Glutamatergic neuron (in vitro differentiated cells): ENCODE results near the gene NDUFS7. TPM values are rescaled to one million over a fixed set of nuclear protein-coding genes. Genes with fewer than 3 reads are reported as not detected.

Experiments used
- DNase-seq: peaks from one replicate; pipeline ENCODE4 v3.0.0; 2022
- H3K27ac Mint-ChIP-seq: one replicate; pipeline ENCODE4 v1.8.0; 2020; ENCODE audit warnings: mild to moderate bottlenecking, mixed read lengths, inconsistent platforms; ENCODE audit not compliant: unreplicated experiment
- H3K27me3 Mint-ChIP-seq: one replicate; pipeline ENCODE4 v1.8.0; 2020; ENCODE audit warnings: mild to moderate bottlenecking, moderate library complexity, mixed read lengths, inconsistent platforms; ENCODE audit not compliant: unreplicated experiment
- H3K36me3 Mint-ChIP-seq: one replicate; pipeline ENCODE4 v1.8.0; 2020; ENCODE audit warnings: mild to moderate bottlenecking, mixed read lengths, inconsistent platforms; ENCODE audit not compliant: unreplicated experiment
- H3K4me1 Mint-ChIP-seq: one replicate; pipeline ENCODE4 v1.8.0; 2020; ENCODE audit warnings: mild to moderate bottlenecking, low read depth, mixed read lengths, inconsistent platforms; ENCODE audit not compliant: unreplicated experiment
- H3K4me3 Mint-ChIP-seq: one replicate; pipeline ENCODE4 v1.8.0; 2020; ENCODE audit warnings: mild to moderate bottlenecking, mixed read lengths, inconsistent platforms; ENCODE audit not compliant: unreplicated experiment
- H3K9me3 Mint-ChIP-seq: one replicate; pipeline ENCODE4 v1.8.0; 2020; ENCODE audit warnings: mild to moderate bottlenecking, moderate library complexity, mixed read lengths, inconsistent platforms; ENCODE audit not compliant: unreplicated experiment
- CTCF ChIP-seq: fragments of 200-600 bp; sonication (generic); IDR thresholded peaks from one replicate; pipeline ENCODE4 v1.5.0; 2021; ENCODE audit not compliant: partially characterized antibody, unreplicated experiment
- long read RNA-seq: library from polyadenylated mRNA; unstranded; transcript quantifications from one replicate; pipeline ENCODE4 v2.0.0, GENCODE V29; 2020; ENCODE audit not compliant: unreplicated experiment
- total RNA-seq: library from RNA; stranded (reverse); fragmentation: NEBNext Ultra II Directional; extraction: Animal tissue kit (Norgen Biotek cat#: 25700); gene quantifications from one replicate; pipeline ENCODE4 v1.2.1, GENCODE V29; 2021; ENCODE audit not compliant: unreplicated experiment

NDUFS7 gene
- total RNA-seq, result 123 TPM
- long read RNA-seq, transcript NDUFS7-201 (8 exons, 1,039 nt), result major isoform, 137 of 160 reads
- long read RNA-seq, partial matches to known transcripts, result 10 of 160 reads
- long read RNA-seq, other reads (novel, unspliced or antisense), result 8 of 160 reads

DNA sequence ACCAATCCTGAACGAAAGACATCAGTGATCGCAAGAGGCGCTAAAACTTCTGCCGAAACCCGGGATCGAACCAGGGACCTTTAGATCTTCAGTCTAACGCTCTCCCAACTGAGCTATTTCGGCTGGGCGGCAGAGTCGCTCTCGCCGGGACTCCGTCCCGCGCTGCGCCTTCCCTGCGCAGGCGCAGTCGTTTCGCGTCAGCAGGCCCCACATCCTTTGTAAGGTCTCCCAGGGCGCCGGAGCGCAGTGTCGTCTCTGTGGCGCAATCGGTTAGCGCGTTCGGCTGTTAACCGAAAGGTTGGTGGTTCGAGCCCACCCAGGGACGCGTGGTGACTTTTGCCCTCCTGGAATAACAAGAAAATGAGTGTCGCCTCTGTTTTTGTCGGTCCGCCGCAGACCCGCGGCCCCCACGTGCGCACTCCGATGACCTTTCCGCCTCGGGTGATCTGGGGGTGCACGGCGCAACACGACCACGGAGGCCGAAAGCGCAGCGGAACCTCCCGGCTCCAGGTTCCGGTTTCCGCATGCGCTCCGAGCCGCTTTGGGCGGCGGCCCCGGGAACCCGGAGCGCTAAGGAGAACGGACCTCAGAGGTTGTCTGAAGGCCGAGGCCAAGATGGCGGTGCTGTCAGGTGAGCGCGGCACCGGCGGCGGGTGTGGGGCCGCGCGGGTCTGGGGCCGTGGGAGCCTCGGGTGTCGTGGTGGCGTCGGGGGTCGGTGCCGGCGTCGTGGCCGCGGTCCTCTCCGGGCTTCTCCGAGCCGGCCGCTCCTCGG, at the start of gene NDUFS7:
Gene NDUFS7, plus strand, starts transcription at position 596 of the 773 bp plus-strand sequence. Its CDS starts 20 bp downstream, at position 616.
- peaks cover 16% of the 10 kb centered on the region for H3K9me3 Mint-ChIP-seq
- TF ChIP-seq CTCF, result no peak
- H3K27ac Mint-ChIP-seq, result peak within 1 kb of the TSS; percentile 98
- peak within 1 kb of the TSS; percentile 91 for H3K4me3 Mint-ChIP-seq
- H3K4me1 Mint-ChIP-seq, result peaks cover 6% of the 10 kb centered on the region
- H3K36me3 Mint-ChIP-seq, result peaks cover 8% of the 10 kb centered on the region
- DNase-seq, result peak; percentile 90
- peaks cover 22% of the 10 kb centered on the region for H3K27me3 Mint-ChIP-seq

- H3K4me1 Mint-ChIP-seq, result peaks cover 2% of the 10 kb centered on the region
- no peak for DNase-seq
- H3K27ac Mint-ChIP-seq, result no peak overlapping the region
- H3K27me3 Mint-ChIP-seq, result peaks cover 2% of the 10 kb centered on the region
- no peak overlapping the region for H3K4me3 Mint-ChIP-seq
- TF ChIP-seq CTCF, result no peak
- H3K9me3 Mint-ChIP-seq, result no peaks in the 10 kb centered on the region
- H3K36me3 Mint-ChIP-seq, result no peaks in the 10 kb centered on the region
These were observed 47.5 kb upstream of the NDUFS7 start for GRCh38 chr19:1336079-1336684.

GRCh38 chr19:1340681-1341469, 42.8 kb upstream of the NDUFS7 start:
- Mint-ChIP-seq H3K27ac (no peak overlapping the region), H3K36me3 (no peaks in the 10 kb centered on the region), H3K27me3 (no peaks in the 10 kb centered on the region), H3K4me3 (no peak overlapping the region), H3K9me3 (no peaks in the 10 kb centered on the region), H3K4me1 (peaks cover 3% of the 10 kb centered on the region)
- no peak for TF ChIP-seq CTCF
- DNase-seq, result no peak

GRCh38 chr19:1343041-1343440, 40.7 kb upstream of the NDUFS7 start:
- H3K4me3 Mint-ChIP-seq, result no peak overlapping the region
- H3K27ac Mint-ChIP-seq, result no peak overlapping the region
- no peaks in the 10 kb centered on the region for H3K36me3 Mint-ChIP-seq
- H3K27me3 Mint-ChIP-seq, result no peaks in the 10 kb centered on the region
- no peak for DNase-seq
- peaks cover 3% of the 10 kb centered on the region for H3K4me1 Mint-ChIP-seq
- no peak for TF ChIP-seq CTCF
- H3K9me3 Mint-ChIP-seq, result no peaks in the 10 kb centered on the region
